Muscle of leg (tissue), 11 donors: ENCODE data around the gene DIP2B. TPM values are rescaled to one million over a fixed set of nuclear protein-coding genes. Genes with fewer than 3 reads are reported as not detected.

Source experiments
- DNase-seq: peaks from one replicate; pipeline ENCODE4 v3.0.0; 2013
- H3K27ac ChIP-seq: one replicate; pipeline ENCODE4 v1.5.1; 2013; ENCODE audit warnings: mild to moderate bottlenecking, low read length, control low read depth
- H3K27me3 ChIP-seq: one replicate; pipeline ENCODE4 v1.6.1; 2013; ENCODE audit warnings: low read length; ENCODE audit not compliant: control insufficient read depth, insufficient read depth
- H3K36me3 ChIP-seq: one replicate; pipeline ENCODE4 v1.6.1; 2013; ENCODE audit warnings: low read length; ENCODE audit not compliant: control insufficient read depth, insufficient read depth
- H3K4me1 ChIP-seq: one replicate; pipeline ENCODE4 v1.6.1; 2013; ENCODE audit warnings: low read length; ENCODE audit not compliant: control insufficient read depth, insufficient read depth
- H3K4me3 ChIP-seq: one replicate; pipeline ENCODE4 v1.5.1; 2013; ENCODE audit warnings: low read length, control low read depth
- H3K9me3 ChIP-seq: replicated peaks from 2 replicates; pipeline ENCODE4 v1.6.1; 2013; ENCODE audit warnings: low read depth, low read length; ENCODE audit not compliant: control insufficient read depth
- WGBS: methylation state at CpG from one replicate; pipeline ENCODE4 v1.1.5; 2013; ENCODE audit warnings: missing lambda C conversion rate; ENCODE audit not compliant: insufficient coverage; 5-methylcytosine and 5-hydroxymethylcytosine counted together
- polyA plus RNA-seq, 8 donors: library from polyadenylated mRNA; unstranded; fragments of 120-200 nt; gene quantifications; one replicate each; pipeline versions ENCODE4 v1.2.1 to v1.2.3, GENCODE V29; 2013; ENCODE audit warnings: inconsistent platforms in 1 of 8, low replicate concordance in 1 of 8; ENCODE audit not compliant: insufficient read length in 8 of 8, insufficient read depth in 1 of 8
- total RNA-seq: library from RNA; stranded (reverse); fragments of 120-200 nt; gene quantifications from one replicate; pipeline ENCODE4 v1.2.4, GENCODE V29; 2013

The DIP2B gene
- total and polyA plus RNA-seq, 9 donors: 13.2 to 27.2 (median 21.2) TPM

DNA sequence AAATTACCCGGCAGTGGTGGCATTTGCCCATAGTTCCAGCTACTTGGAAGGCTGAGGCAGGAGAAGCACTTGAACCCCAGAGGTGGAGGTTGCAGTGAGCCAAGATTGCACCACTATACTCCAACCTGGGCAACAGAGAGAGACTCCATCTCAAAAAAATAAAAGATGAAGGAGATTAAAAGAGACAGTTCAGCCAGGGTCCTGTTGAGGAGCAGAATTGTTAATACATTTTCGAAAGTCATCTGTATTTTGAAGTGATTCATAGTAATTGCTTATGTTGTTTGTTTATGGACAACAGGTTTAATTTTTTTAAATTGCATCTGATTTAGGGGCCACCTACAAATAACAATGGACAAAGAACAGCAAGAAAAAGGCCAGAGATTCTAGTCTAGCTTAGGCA, 112.9 kb downstream of the DIP2B start:
- Histone ChIP-seq H3K9me3 (no peaks in the 10 kb centered on the region), H3K36me3 (peaks cover 2% of the 10 kb centered on the region), H3K4me1 (peaks cover 25% of the 10 kb centered on the region), H3K4me3 (no peak overlapping the region), H3K27ac (no peak overlapping the region), H3K27me3 (no peaks in the 10 kb centered on the region)
- no CpG with 5 or more reads among the region's 2 CpGs for WGBS
- DNase-seq: no peak

- Histone ChIP-seq H3K36me3 (no peaks in the 10 kb centered on the region), H3K9me3 (no peaks in the 10 kb centered on the region), H3K27ac (no peak overlapping the region), H3K4me3 (no peak overlapping the region), H3K4me1 (peaks cover 25% of the 10 kb centered on the region), H3K27me3 (no peaks in the 10 kb centered on the region)
- DNase-seq: no peak
- WGBS: 67% methylated on average over 1 of the region's 7 CpGs
Observed at GRCh38 chr12:50618864-50619609, 114.3 kb downstream of the DIP2B start.

GRCh38 chr12:50619610-50619958, 114.8 kb downstream of the DIP2B start:
- H3K4me1 ChIP-seq: peaks cover 25% of the 10 kb centered on the region
- H3K36me3 ChIP-seq: no peaks in the 10 kb centered on the region
- DNase-seq: no peak
- no CpG with 5 or more reads among the region's 2 CpGs for WGBS
- no peaks in the 10 kb centered on the region for H3K9me3 ChIP-seq
- no peak overlapping the region for H3K4me3 ChIP-seq
- H3K27ac ChIP-seq: no peak overlapping the region
- no peaks in the 10 kb centered on the region for H3K27me3 ChIP-seq

GRCh38 chr12:50620109-50620977, 115.6 kb downstream of the DIP2B start:
- Histone ChIP-seq H3K4me1 (peaks cover 25% of the 10 kb centered on the region), H3K27ac (peak overlapping the region; percentile 33), H3K4me3 (no peak overlapping the region), H3K9me3 (no peaks in the 10 kb centered on the region), H3K36me3 (no peaks in the 10 kb centered on the region), H3K27me3 (no peaks in the 10 kb centered on the region)
- WGBS: 17% methylated on average over 4 of the region's 9 CpGs
- peak; percentile 75 for DNase-seq

DNA sequence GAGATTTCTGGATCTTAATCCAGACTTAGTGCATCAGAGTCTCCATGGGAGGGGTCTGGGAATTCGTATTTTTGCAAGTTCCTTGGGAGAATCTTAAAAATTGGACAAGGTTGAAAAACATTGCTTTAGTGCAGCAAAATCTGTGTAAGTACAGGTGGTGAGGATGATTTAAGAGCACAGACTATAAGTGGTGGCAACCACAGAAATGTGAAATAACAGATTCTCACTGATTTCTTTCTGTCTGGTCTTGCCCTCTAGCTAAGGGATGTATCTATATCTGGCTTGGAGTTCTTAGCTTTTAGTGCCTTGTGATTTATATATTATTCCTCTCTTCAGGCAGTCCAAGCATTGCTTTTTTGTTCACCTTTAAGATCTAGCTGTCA, 116.2 kb downstream of the DIP2B start:
- H3K9me3 ChIP-seq: no peaks in the 10 kb centered on the region
- H3K4me3 ChIP-seq: no peak overlapping the region
- no peak overlapping the region for H3K27ac ChIP-seq
- peaks cover 2% of the 10 kb centered on the region for H3K36me3 ChIP-seq
- DNase-seq: no peak
- 17% methylated on average over 1 of the region's 1 CpG for WGBS
- no peaks in the 10 kb centered on the region for H3K27me3 ChIP-seq
- peaks cover 27% of the 10 kb centered on the region for H3K4me1 ChIP-seq

- Histone ChIP-seq H3K36me3 (peaks cover 5% of the 10 kb centered on the region), H3K9me3 (no peaks in the 10 kb centered on the region), H3K4me1 (peaks cover 27% of the 10 kb centered on the region), H3K27me3 (no peaks in the 10 kb centered on the region), H3K27ac (peak overlapping the region; percentile 32), H3K4me3 (no peak overlapping the region)
- DNase-seq: no peak
- 55% methylated on average over 2 of the region's 8 CpGs for WGBS
Observed at GRCh38 chr12:50621399-50622300, 116.9 kb downstream of the DIP2B start.

DNA sequence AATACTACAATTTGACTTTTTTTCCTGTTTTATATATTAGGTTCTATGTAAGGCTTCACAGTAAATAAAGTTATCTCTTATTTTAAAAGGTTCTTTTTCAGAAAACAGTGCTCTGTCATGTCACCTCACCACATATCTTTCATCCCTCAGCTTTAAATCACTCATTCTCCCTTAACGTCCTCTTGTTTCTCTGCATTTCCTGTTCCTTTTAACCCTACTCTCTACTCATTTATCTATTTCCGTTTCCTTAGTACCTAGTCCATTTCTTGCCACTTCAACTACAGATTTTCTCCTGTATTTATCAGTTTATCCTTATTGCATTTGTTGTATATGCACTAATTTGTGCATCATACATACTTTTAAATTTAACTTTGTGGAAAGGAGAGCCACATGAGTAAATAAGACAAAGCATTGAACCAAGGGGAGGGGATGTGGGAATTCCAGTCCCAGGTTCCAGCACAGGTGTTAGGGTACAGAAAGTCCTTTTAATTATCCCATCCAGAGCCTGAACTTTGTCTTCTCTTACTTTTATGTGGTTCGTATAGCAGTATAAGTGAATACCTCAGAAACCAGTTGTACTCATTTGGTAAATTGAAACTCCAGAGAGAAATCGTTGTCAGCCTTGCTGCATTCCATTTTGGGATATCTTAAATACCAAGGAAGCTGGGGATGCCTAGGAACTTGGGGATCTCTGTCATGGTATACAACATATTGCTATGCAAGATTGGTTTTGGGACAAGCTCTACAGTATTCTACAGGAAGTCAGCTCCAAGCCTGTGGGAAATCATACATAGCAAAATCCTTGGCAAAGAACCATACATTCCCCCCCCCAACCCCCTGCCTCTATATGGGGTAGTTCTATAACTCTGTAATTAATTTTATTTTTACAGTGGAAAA, 120.5 kb downstream of the DIP2B start:
- Histone ChIP-seq H3K36me3 (peaks cover 20% of the 10 kb centered on the region), H3K27me3 (no peaks in the 10 kb centered on the region), H3K27ac (no peak overlapping the region), H3K9me3 (no peaks in the 10 kb centered on the region), H3K4me1 (peaks cover 15% of the 10 kb centered on the region), H3K4me3 (no peak overlapping the region)
- WGBS: 0% methylated on average over 1 of the region's 4 CpGs
- no peak for DNase-seq

- Histone ChIP-seq H3K4me3 (no peak overlapping the region), H3K9me3 (no peaks in the 10 kb centered on the region), H3K27ac (no peak overlapping the region), H3K4me1 (peaks cover 9% of the 10 kb centered on the region), H3K27me3 (no peaks in the 10 kb centered on the region), H3K36me3 (peaks cover 20% of the 10 kb centered on the region)
- DNase-seq: peak; percentile 60
- 82% methylated on average over 2 of the region's 5 CpGs for WGBS
Observed at GRCh38 chr12:50626026-50626425, 121.2 kb downstream of the DIP2B start.

- peaks cover 2% of the 10 kb centered on the region for H3K4me1 ChIP-seq
- H3K27ac ChIP-seq: no peak overlapping the region
- H3K9me3 ChIP-seq: no peaks in the 10 kb centered on the region
- no peaks in the 10 kb centered on the region for H3K27me3 ChIP-seq
- peaks cover 22% of the 10 kb centered on the region for H3K36me3 ChIP-seq
- DNase-seq: no peak
- 74% methylated on average over 2 of the region's 2 CpGs for WGBS
- H3K4me3 ChIP-seq: no peak overlapping the region
Observed at GRCh38 chr12:50627491-50627890, 122.7 kb downstream of the DIP2B start.
